GM23338 (cell line): ENCODE data around the gene IRF5.

Source experiments
- CREB1 ChIP-seq: fragments of 250-450 bp; sonication (Bioruptor Pico); IDR thresholded peaks from 2 replicates; pipeline ENCODE4 v1.5.0; 2020; ENCODE audit warnings: low read depth, mild to moderate bottlenecking, moderate library complexity
- CTCF ChIP-seq, 2 experiments: fragments of 200-600 bp in 1 of 2; sonication (generic) in 1 of 2; conservative IDR thresholded peaks; 2 replicates each; pipeline versions ENCODE4 v1.5.1 to v1.6.1; 2016 to 2017; ENCODE audit warnings: antibody characterized with exemption in 2 of 2, low read depth in 2 of 2, mild to moderate bottlenecking in 2 of 2, moderate library complexity in 1 of 2
- EZH2 ChIP-seq: fragments of 200-600 bp; sonication (generic); IDR thresholded peaks from one replicate; pipeline ENCODE4 v1.8.0; 2017; ENCODE audit warnings: antibody characterized with exemption, mild to moderate bottlenecking, low read depth; ENCODE audit not compliant: unreplicated experiment
- EZH2phosphoT487 ChIP-seq: fragments of 200-600 bp; sonication (generic); IDR thresholded peaks from one replicate; pipeline ENCODE4 v1.8.1; 2018; ENCODE audit warnings: antibody characterized with exemption; ENCODE audit not compliant: unreplicated experiment
- POLR2AphosphoS5 ChIP-seq: IDR thresholded peaks from 2 replicates; pipeline ENCODE4 v1.6.1; 2016; ENCODE audit warnings: antibody characterized with exemption, low read depth
- REST ChIP-seq: IDR thresholded peaks from one replicate; pipeline ENCODE4 v1.6.1; 2018; ENCODE audit warnings: antibody characterized with exemption; ENCODE audit not compliant: unreplicated experiment
- STAT1 ChIP-seq: IDR thresholded peaks from one replicate; pipeline ENCODE4 v1.6.1; 2016; ENCODE audit warnings: antibody characterized with exemption; ENCODE audit not compliant: unreplicated experiment
- ZNF114 ChIP-seq: fragments of 250-450 bp; sonication (Bioruptor Pico); IDR thresholded peaks from 2 replicates; pipeline ENCODE4 v1.5.0; 2020; ENCODE audit warnings: mild to moderate bottlenecking, moderate library complexity

DNA sequence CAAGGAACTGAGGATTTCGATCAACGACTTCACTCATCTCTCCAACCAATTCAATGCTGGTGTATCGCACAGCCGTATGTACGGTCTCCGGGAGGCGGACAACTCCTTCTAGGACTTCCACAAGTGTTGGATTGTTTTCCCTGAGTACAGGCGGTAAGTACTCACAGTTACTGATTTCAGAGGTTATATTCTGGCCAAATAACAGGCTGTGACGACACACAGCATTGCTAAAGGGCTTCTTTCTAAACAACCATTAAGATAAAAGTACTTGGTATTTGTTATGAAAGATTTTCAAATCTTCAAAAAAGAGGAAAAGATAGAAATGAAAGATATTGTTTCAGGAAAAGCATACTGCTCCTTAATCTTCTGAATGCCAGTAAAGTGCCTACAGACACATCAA, 52.2 kb downstream of the IRF5 start:
- TF ChIP-seq CTCF (conservative IDR thresholded peaks at IDR 0.05; ENCODE audit: low read depth in 2 of 2) (no peak), POLR2AphosphoS5 (no peak), EZH2 (no peak), CREB1 (CRISPR knock-in tag) (no peak), REST (no peak), EZH2phosphoT487 (no peak), ZNF114 (CRISPR knock-in tag) (no peak), STAT1 (no peak)
